Left lung (tissue), 10 donors: ENCODE measurements around the gene FBXO33. TPM values are rescaled to one million over a fixed set of nuclear protein-coding genes. Genes with fewer than 3 reads are reported as not detected.

Experiments
- ATAC-seq: fragments of 200-7000 bp; cut with Tn5 transposase; one replicate; pipeline ENCODE4 v1.9.1; 2020; ENCODE audit warnings: moderate library complexity
- DNase-seq, 4 donors: peaks; one replicate each; pipeline ENCODE4 v3.0.0-alpha.2; 2013 to 2020
- H3K27ac ChIP-seq, 2 donors: fragments of 200-600 bp; sonication (generic) in 1 of 2; one replicate each; pipeline versions ENCODE4 v1.5.0 to v1.8.0; 2020 to 2021
- H3K27me3 ChIP-seq, 2 donors: fragments of 200-600 bp; sonication (generic) in 1 of 2; one replicate each; pipeline versions ENCODE4 v1.5.0 to v1.8.0; 2020 to 2021
- H3K36me3 ChIP-seq, 2 donors: fragments of 200-600 bp; sonication (generic) in 1 of 2; one replicate each; pipeline versions ENCODE4 v1.5.0 to v1.8.0; 2020 to 2021
- H3K4me1 ChIP-seq, 2 donors: fragments of 200-600 bp; one replicate each; pipeline ENCODE4 v1.8.0; 2021
- H3K4me3 ChIP-seq, 2 donors: fragments of 200-600 bp; sonication (generic) in 1 of 2; one replicate each; pipeline versions ENCODE4 v1.5.0 to v1.8.0; 2020 to 2021; ENCODE audit warnings: mild to moderate bottlenecking in 1 of 2
- H3K9me3 ChIP-seq, 2 donors: fragments of 200-600 bp; sonication (generic) in 1 of 2; one replicate each; pipeline versions ENCODE4 v1.5.0 to v1.8.0; 2020 to 2021
- intact Hi-C, 2 donors: fragments of 100-400 bp; cut with DNase I; formaldehyde crosslinking; loops; one replicate each; pipeline versions ENCODE4 v1.11.2 to v1.14.2; 2022
- polyA plus RNA-seq, 6 donors: library from polyadenylated mRNA; unstranded; fragments of 120-200 nt; gene quantifications; one replicate each; pipeline ENCODE4 v1.2.1, GENCODE V29; 2013; ENCODE audit not compliant: insufficient read length in 6 of 6
- total RNA-seq, 2 donors: library from RNA; stranded (reverse); fragmentation: NEBNext Ultra II Directional; extraction: Animal tissue kit (Norgen Biotek cat#: 25700); gene quantifications; one replicate each; pipeline ENCODE4 v1.2.1, GENCODE V29; 2021
- TF ChIP-seq, protein P1 (sequence below), 2 donors: fragments of 200-600 bp; sonication (generic) in 1 of 2; IDR thresholded peaks; one replicate each; pipeline versions ENCODE4 v1.5.0 to v1.8.0; 2021; ENCODE audit warnings: antibody characterized with exemption in 2 of 2
- donor health status: DM: no; HTN: yes; CAD: no.
- donor health status: DM: no; HTN: no; CAD: no.

Gene FBXO33
- total and polyA plus RNA-seq, 8 donors = 8.2 to 13.7 (median 9.3) TPM

DNA sequence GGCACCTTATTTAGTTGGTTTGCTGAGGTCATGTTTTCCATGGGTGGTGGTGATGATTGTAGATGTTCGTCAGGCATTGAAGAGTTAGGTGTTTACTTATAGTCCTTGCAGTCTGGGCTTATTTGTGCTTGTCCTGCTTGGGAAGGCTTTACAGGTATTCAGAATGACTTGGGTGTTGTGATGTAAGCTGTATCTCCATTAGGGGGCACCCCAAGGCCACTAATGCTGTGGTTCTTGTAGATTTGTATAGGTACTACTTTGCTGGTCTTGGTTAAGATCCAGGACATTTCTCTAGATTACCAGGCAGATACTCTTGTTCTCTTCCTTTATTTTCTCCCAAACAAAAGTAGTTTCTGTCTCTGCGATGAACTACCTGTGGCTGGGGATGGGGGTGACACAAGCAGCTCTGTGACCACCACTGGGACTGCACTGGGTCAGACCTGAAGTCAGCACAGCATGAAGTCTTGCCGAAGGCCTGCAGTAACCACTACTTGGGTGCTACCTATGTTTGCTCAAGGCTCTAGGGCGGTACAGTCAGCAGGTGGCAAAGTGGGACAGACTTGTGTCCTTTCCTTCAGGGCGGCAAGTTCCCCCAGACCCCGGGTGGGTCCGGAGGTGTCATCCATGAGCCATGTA, 35.8 kb upstream of the FBXO33 start:
- TF ChIP-seq, protein P1, sequence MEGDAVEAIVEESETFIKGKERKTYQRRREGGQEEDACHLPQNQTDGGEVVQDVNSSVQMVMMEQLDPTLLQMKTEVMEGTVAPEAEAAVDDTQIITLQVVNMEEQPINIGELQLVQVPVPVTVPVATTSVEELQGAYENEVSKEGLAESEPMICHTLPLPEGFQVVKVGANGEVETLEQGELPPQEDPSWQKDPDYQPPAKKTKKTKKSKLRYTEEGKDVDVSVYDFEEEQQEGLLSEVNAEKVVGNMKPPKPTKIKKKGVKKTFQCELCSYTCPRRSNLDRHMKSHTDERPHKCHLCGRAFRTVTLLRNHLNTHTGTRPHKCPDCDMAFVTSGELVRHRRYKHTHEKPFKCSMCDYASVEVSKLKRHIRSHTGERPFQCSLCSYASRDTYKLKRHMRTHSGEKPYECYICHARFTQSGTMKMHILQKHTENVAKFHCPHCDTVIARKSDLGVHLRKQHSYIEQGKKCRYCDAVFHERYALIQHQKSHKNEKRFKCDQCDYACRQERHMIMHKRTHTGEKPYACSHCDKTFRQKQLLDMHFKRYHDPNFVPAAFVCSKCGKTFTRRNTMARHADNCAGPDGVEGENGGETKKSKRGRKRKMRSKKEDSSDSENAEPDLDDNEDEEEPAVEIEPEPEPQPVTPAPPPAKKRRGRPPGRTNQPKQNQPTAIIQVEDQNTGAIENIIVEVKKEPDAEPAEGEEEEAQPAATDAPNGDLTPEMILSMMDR (IDR thresholded peaks at IDR 0.05) = no peak
- ATAC-seq (peak; percentile 73), DNase-seq (no peak)
- Histone ChIP-seq H3K9me3 (no peaks in the 10 kb centered on the region), H3K27me3 (no peaks in the 10 kb centered on the region), H3K4me1 (no peaks in the 10 kb centered on the region), H3K27ac (no peak overlapping the region), H3K36me3 (no peaks in the 10 kb centered on the region), H3K4me3 (no peak overlapping the region)
- intact Hi-C loops = no loop called here

DNA sequence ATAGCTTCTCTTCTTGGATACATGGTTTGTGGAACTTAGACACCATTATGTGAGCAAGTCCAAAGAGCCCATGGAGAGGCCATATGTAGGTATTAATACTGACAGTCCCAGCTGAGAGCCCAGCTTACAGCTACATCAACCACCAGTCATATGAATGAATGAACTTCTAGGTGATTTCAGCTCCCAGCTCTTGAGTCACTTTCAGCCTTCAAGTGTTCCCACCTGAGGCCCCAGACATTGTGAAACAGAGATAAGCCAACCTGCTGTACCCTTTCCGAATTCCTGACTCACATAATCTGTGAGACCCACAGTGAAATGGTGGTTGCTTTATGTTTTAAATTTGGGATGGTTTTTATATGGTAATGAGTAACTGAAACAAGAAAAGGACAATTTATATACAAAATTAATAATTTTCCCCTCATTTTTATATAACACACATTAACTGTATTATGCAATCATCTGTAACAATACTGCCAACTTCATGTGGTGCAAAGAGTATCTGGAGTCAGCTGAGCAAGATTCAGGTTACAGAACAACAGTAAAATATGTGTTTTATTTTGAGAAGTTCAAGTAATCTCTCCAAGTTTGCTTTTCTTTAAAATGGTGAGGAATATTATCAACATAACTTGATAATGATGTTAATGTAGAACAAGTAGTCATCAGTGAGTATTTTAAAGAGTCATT, 27.7 kb upstream of the FBXO33 start:
- TF ChIP-seq, protein P1 (IDR thresholded peaks at IDR 0.05) = no peak
- no peaks in the 10 kb centered on the region for H3K27me3 ChIP-seq
- intact Hi-C loops = no loop called here
- peak in 1 of 4 donors; percentile 7 for DNase-seq
- no peak overlapping the region for H3K4me3 ChIP-seq
- ATAC-seq = peak; percentile 85
- no peak overlapping the region for H3K27ac ChIP-seq
- H3K4me1 ChIP-seq = no peaks in the 10 kb centered on the region
- no peaks in the 10 kb centered on the region for H3K36me3 ChIP-seq
- no peaks in the 10 kb centered on the region for H3K9me3 ChIP-seq

DNA sequence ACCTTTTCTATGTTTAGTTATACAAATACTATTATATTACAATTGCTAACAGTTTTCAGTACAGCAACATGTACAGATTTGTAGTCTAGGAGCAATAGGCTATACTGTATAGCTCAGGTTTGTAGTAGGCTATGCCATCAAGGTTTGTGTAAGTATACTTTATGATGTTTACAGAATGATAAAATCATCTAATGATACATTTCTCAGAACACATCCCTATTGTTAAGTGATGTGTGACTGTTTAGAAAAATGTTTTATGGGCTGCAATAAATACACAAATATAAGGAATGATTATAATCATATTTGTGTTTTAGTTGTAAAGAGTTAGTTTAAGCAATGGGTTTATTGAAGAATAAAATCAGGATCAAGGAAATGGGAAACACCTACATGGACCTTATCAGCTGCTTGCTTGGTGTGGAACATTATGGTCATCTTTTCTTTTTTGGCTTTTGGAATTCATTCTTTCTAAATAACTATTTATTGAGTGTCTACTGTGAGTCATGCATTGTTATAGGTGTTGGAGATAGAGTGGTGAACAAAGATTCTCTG, 24.5 kb upstream of the FBXO33 start:
- TF ChIP-seq, protein P1 (IDR thresholded peaks at IDR 0.05) = no peak
- ATAC-seq (no peak), DNase-seq (no peak)
- no peak overlapping the region for H3K27ac ChIP-seq
- H3K36me3 ChIP-seq = no peaks in the 10 kb centered on the region
- H3K9me3 ChIP-seq = no peaks in the 10 kb centered on the region
- intact Hi-C loops = no loop called here
- H3K27me3 ChIP-seq = no peaks in the 10 kb centered on the region
- H3K4me3 ChIP-seq = no peak overlapping the region
- H3K4me1 ChIP-seq = no peaks in the 10 kb centered on the region

DNA sequence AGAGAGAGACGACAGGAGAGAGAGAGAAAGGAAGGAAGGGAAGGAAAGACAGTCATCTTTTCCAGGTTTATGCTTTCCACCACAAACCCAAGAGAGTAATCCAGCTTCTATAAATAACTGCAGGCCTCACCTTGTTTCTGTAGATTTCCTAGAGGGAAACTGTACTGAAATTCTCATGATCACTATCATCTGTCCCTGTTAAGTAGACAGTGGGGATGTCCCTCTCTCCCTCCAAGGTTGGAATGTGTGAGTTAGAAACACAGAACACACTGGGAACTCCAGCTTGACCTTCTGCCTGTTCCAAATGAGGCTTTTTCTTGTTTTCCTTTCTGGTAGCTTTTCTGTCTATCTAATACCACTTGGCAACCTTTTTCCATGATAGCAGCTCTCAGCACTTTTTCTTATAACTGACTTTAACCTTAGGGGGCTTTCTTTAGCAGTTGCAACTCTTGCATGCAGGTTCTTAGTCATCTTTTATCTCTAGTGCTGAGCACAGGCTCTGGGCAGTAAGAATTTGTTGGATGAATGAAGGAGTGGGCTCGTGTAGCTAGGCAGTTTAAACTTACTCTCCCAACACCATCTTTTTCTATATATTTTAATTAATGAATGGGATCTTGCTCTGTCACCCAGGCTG, 22.8 kb upstream of the FBXO33 start:
- no peak for DNase-seq
- Histone ChIP-seq H3K9me3 (no peaks in the 10 kb centered on the region), H3K36me3 (no peaks in the 10 kb centered on the region), H3K27me3 (no peaks in the 10 kb centered on the region), H3K4me3 (no peak overlapping the region), H3K27ac (no peak overlapping the region), H3K4me1 (no peaks in the 10 kb centered on the region)
- TF ChIP-seq, protein P1 (IDR thresholded peaks at IDR 0.05) = no peak
- intact Hi-C loops = no loop called here
- ATAC-seq = no peak

DNA sequence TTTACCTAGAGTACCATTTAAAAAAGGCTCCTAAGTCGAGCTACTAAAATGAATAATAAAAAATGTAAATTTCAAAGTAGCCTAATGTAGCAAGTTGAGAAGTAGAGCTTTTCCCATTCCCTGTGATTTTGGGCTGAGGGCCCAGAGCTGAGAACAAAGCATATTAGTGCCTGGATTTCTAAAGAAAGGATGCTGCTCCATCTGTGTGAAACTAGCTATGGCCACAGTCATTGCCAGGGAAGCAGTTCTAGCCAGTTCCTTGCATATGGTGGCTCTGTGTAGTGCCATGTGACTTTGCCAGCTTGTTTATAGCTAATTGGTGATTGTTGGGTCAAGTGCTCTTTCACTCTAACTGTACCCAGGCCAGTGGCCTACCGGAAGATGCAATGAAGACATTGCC, 20.4 kb upstream of the FBXO33 start:
- Histone ChIP-seq H3K27ac (no peak overlapping the region), H3K27me3 (no peaks in the 10 kb centered on the region), H3K4me3 (no peak overlapping the region), H3K36me3 (no peaks in the 10 kb centered on the region), H3K4me1 (no peaks in the 10 kb centered on the region), H3K9me3 (no peaks in the 10 kb centered on the region)
- ATAC-seq = no peak
- intact Hi-C loops = no loop called here
- TF ChIP-seq, protein P1 (IDR thresholded peaks at IDR 0.05) = no peak
- no peak for DNase-seq
